AG04450 (cell line): ENCODE measurements around the gene TSSK6. TPM values are rescaled to one million over a fixed set of nuclear protein-coding genes. Genes with fewer than 3 reads are reported as not detected.
A peak's percentile ranks its signal among the peaks of the same experiment; 100 is the strongest.

ENCODE experiments used
- CTCF ChIA-PET: fragments of 300-600, 350-600 bp; formaldehyde crosslinking; extraction: SDS; loops from one replicate; lab custom pipeline; 2022; ENCODE audit warnings: antibody characterized with exemption, inconsistent platforms; lab: Charles Lee
- POLR2A ChIA-PET: fragments of 350-600 bp; formaldehyde crosslinking; extraction: SDS; loops from one replicate; lab custom pipeline; 2021; ENCODE audit warnings: antibody characterized with exemption, inconsistent platforms; lab: Yijun Ruan, JAX
- DNase-seq: peaks from one replicate; pipeline ENCODE4 v3.0.0-alpha.2; 2011; ENCODE audit warnings: low read depth, low spot score
- H3K27ac ChIP-seq: one replicate; pipeline ENCODE4 v1.5.1; 2012; ENCODE audit warnings: low read depth, low read length, control low read depth
- H3K27me3 ChIP-seq: one replicate; pipeline ENCODE4 v1.6.0; 2012; ENCODE audit warnings: low read length; ENCODE audit not compliant: control insufficient read depth, insufficient read depth
- H3K4me3 ChIP-seq: 2 replicates; pipeline ENCODE4 v1.5.1; 2011; ENCODE audit warnings: mild to moderate bottlenecking, low read depth, low read length, control low read depth
- H3K9me3 ChIP-seq: 2 replicates; pipeline ENCODE4 v1.5.1; 2012; ENCODE audit warnings: low read length; ENCODE audit not compliant: control insufficient read depth, insufficient read depth
- CTCF ChIP-seq: IDR thresholded peaks from 2 replicates; pipeline ENCODE4 v1.5.1; 2011; ENCODE audit warnings: low read depth, low read length, control low read depth, inconsistent platforms
- polyA plus RNA-seq: library from polyadenylated mRNA; depleted of rRNA; stranded (reverse); fragments of >200 nt; gene quantifications from 2 replicates; pipeline ENCODE4 v1.2.3, GENCODE V29; 2011

TSSK6 gene
- polyA plus RNA-seq, 1 experiment: 1.0 TPM

GRCh38 chr19:19538785-19539166 lies 23.4 kb upstream of the TSSK6 start:
- TF ChIP-seq CTCF: no peak
- POLR2A ChIA-PET: no interaction called here
- peaks cover 26% of the 10 kb centered on the region for H3K27me3 ChIP-seq
- H3K4me3 ChIP-seq: no peak overlapping the region
- H3K9me3 ChIP-seq: peaks cover 23% of the 10 kb centered on the region; the same call in 1 of the 2 replicates
- CTCF ChIA-PET: interaction anchor here (2.9 kb wide), 1 partner anchor 15 kb away, joined by 22 read pairs; no protein-coding TSS in a partner anchor
- H3K27ac ChIP-seq: no peak overlapping the region
- DNase-seq: no peak

DNA sequence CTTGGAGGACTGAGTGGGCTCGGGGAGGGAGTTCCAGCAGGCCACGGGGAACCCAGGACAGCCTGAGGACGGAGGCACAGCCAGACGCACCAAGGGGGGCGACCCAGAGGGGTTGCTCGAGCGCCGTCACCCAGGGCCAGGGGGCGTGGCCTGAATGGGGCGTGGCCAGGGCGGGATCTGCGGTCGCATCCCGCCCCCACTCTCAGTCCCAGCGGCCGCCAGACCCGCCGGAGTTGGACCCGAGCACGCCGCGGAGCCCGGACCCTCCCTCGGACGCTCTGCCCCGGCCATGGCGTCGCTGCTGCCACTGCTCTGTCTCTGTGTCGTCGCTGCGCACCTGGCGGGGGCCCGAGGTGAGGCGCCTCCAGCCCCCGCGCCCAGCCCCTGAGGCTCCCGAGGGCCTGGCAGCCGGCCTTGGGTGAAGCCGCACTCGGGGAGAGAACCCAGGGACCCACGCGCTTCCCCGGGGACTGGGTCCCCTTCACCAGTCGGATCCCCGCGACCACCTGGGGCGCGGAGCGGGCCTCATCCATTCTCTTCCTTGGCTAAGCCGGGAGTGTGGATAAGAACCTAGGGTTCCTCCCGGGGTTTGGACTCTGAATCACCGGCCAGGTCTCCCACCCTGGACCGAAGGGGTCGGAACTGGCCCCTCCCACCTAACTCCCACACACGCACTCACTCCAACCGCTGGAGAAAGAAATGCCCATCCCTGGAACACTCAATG lies 22.9 kb upstream of the TSSK6 start, which contains the start of gene CILP2:
Gene CILP2, plus strand, starts transcription at position 205 of the 724 bp plus-strand sequence. Its CDS starts 85 bp downstream, at position 290.
- H3K9me3 ChIP-seq: peaks cover 21% of the 10 kb centered on the region; the same call in 1 of the 2 replicates
- H3K27me3 ChIP-seq: peaks cover 26% of the 10 kb centered on the region
- peak within 1 kb of the TSS; percentile 34; the same call in 1 of the 2 replicates for H3K4me3 ChIP-seq
- no peak within 1 kb of the TSS for H3K27ac ChIP-seq
- TF ChIP-seq CTCF: no peak
- POLR2A ChIA-PET: no interaction called here
- no peak for DNase-seq
- CTCF ChIA-PET: interaction anchor here (1.0 kb wide), 1 partner anchor 106 kb away, joined by 4 read pairs; no protein-coding TSS in a partner anchor

GRCh38 chr19:19537075-19538048 lies 22.0 kb upstream of the TSSK6 start:
- Histone ChIP-seq H3K9me3 (peaks cover 18% of the 10 kb centered on the region; the same call in 1 of the 2 replicates), H3K4me3 (no peak overlapping the region), H3K27ac (no peak overlapping the region), H3K27me3 (peaks cover 26% of the 10 kb centered on the region)
- POLR2A ChIA-PET: no interaction called here
- CTCF ChIA-PET: interaction anchor here (0.6 to 1.8 kb wide), 3 partner anchors 20 to 107 kb away, joined by 3 to 5 read pairs (median 4); partner anchors contain the start of gene GMIP
- no peak for TF ChIP-seq CTCF
- no peak for DNase-seq

GRCh38 chr19:19535311-19536191 lies 20.2 kb upstream of the TSSK6 start:
- peaks cover 22% of the 10 kb centered on the region for H3K27me3 ChIP-seq
- no peak overlapping the region for H3K4me3 ChIP-seq
- H3K27ac ChIP-seq: no peak overlapping the region
- POLR2A ChIA-PET: interaction anchor here (1.3 kb wide), 1 partner anchor 20 kb away, joined by 3 read pairs; the partner anchor contains the start of genes NDUFA13 and TSSK6
- H3K9me3 ChIP-seq: peaks cover 10% of the 10 kb centered on the region; the same call in 1 of the 2 replicates
- TF ChIP-seq CTCF: no peak
- CTCF ChIA-PET: interaction anchor here (1.8 kb wide), 1 partner anchor 108 kb away, joined by 5 read pairs; the partner anchor contains the start of gene GMIP
- no peak for DNase-seq
